Thymus (tissue), 11 donors: ENCODE results near the gene WBP1L. TPM values are rescaled to one million over a fixed set of nuclear protein-coding genes. Genes with fewer than 3 reads are reported as not detected.
A peak's percentile ranks its signal among the peaks of the same experiment; 100 is the strongest.
"Not testable (repeated sequence)": the region's sequence is repeated elsewhere in the genome, so short reads cannot be mapped to it uniquely, and the experiment has no call there.

ENCODE experiments used
- DNase-seq, 9 donors: peaks; one replicate each; pipeline ENCODE4 v3.0.0-alpha.2; 2013; ENCODE audit warnings: low spot score in 9 of 9, low read depth in 6 of 9, missing footprints in 1 of 9
- H3K27ac ChIP-seq, 2 donors: one replicate each; pipeline ENCODE4 v1.5.1; 2013; ENCODE audit warnings: control low read depth in 1 of 2, low read depth in 1 of 2, low read length in 1 of 2, mild to moderate bottlenecking in 1 of 2, moderate library complexity in 1 of 2
- H3K27me3 ChIP-seq, 2 donors: one replicate each; pipeline ENCODE4 v1.5.1; 2013; ENCODE audit warnings: low read length in 1 of 2; ENCODE audit not compliant: control insufficient read depth in 2 of 2, insufficient read depth in 1 of 2
- H3K36me3 ChIP-seq, 2 donors: one replicate each; pipeline ENCODE4 v1.5.1; 2013; ENCODE audit warnings: low read length in 1 of 2, mild to moderate bottlenecking in 1 of 2, moderate library complexity in 1 of 2; ENCODE audit not compliant: control insufficient read depth in 2 of 2, insufficient read depth in 2 of 2
- H3K4me1 ChIP-seq, 2 donors: one replicate each; pipeline ENCODE4 v1.5.1; 2013; ENCODE audit warnings: low read length in 2 of 2; ENCODE audit not compliant: control insufficient read depth in 2 of 2, insufficient read depth in 2 of 2
- H3K4me3 ChIP-seq, 2 donors: one replicate each; pipeline ENCODE4 v1.5.1; 2013; ENCODE audit warnings: low read length in 2 of 2, control low read depth in 1 of 2, mild to moderate bottlenecking in 1 of 2
- H3K9me3 ChIP-seq, 2 donors: one replicate each; pipeline ENCODE4 v1.5.1; 2013; ENCODE audit warnings: low read length in 1 of 2, mild to moderate bottlenecking in 1 of 2; ENCODE audit not compliant: control insufficient read depth in 2 of 2, insufficient read depth in 1 of 2
- whole genome bisulfite sequencing: extraction: QIAGEN DNeasy Blood & Tissue Kit; methylation state at CpG from one replicate; pipeline ENCODE4 v1.1.7; 2013; 5-methylcytosine and 5-hydroxymethylcytosine counted together
- polyA plus RNA-seq: library from polyadenylated mRNA; stranded (reverse); fragments of 200-250 nt; gene quantifications from one replicate; pipeline ENCODE4 v1.2.3, GENCODE V29; 2013
- total RNA-seq: library from RNA; stranded (reverse); fragments of 120-200 nt; gene quantifications from one replicate; pipeline ENCODE4 v1.2.4, GENCODE V29; 2013
- donor health status: healthy.

The WBP1L gene
- total and polyA plus RNA-seq, 2 donors = 30.7 to 75.9 TPM

DNA sequence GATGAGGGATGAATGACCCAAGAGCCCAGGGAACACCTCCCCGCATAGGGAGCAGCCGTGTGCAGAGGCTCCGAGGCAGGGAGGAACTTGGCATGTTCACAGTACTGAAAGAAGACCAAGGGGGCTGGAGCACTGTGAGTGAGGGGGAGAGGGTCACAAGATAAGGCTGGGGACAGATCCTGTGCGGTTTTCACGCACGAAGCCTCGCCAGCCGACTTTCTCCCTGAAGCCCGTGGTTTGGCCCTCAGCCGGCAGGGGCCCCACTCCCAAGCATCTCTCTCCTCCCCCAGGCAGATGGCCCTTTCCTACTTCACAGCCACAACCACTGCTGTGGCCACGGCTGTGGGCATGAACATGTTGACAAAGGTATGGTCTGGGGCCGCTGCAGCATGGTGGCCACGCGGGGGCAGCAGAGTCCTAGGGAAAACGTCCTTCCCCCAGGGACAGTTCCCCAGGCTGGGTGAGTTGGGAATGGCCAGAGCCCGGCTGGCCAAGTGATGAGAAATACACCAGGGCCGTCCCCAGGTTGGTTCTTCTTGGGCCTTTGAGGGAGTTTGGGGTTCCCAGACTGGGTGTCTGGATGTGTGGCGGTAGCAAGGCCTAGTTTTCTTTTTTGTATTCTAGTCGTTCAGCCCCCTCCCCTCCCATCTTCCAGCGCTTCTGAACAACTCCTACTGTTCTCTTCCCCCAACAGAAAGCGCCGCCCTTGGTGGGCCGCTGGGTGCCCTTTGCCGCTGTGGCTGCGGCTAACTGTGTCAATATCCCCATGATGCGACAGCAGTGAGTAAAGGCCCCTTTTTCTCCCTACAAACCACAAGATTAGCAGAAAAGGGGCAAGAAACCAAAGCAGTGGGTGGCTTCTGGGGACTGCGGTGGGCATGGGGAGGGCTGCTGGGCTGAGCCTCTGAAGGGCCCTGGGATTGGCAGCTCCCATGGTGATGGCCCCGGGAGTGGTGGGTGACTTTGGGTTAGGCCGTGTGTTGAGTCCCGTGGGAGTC lies 14.4 kb upstream of the WBP1L start:
- peaks cover 70 to 75% of the 10 kb centered on the region in 2 donors for H3K36me3 ChIP-seq
- H3K27me3 ChIP-seq = no peaks in the 10 kb centered on the region
- no peak overlapping the region for H3K27ac ChIP-seq
- peaks cover 0 to 9% of the 10 kb centered on the region in 2 donors for H3K4me1 ChIP-seq
- WGBS = 69% methylated on average over 30 of the region's 30 CpGs
- no peak overlapping the region for H3K4me3 ChIP-seq
- DNase-seq = peak in 3 of 9 donors; percentile 53 to 65 (median 64)
- H3K9me3 ChIP-seq = no peaks in the 10 kb centered on the region

DNA sequence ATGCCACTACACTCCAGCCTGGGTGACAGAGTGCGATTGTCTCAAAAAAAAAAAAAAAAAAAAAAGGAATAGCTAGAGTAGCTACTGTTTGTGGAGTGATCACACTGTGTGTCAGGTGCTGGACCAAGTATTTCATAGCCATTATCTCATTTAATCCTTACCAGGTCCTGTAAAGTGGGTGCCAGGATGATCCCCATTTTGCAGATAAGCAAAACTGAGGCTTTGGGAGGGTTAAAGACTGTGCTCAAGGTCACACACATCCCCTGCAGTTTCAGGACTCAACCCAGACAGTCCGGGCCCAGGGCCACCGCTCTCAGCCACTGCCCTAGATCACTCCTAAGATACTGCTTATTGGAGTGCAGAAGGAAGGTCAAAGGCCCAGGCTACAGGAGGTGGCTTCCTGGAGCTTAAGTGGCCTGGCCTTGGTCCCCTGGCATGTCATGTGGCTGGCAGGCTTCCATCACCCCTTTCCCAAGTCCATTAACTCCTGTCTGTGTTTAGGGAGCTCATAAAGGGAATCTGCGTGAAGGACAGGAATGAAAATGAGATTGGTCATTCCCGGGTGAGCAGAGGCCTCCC lies 12.4 kb upstream of the WBP1L start:
- Histone ChIP-seq H3K4me1 (peaks cover 0 to 9% of the 10 kb centered on the region in 2 donors), H3K36me3 (peaks cover 74 to 84% of the 10 kb centered on the region in 2 donors), H3K27me3 (no peaks in the 10 kb centered on the region), H3K9me3 (no peaks in the 10 kb centered on the region), H3K27ac (no peak overlapping the region), H3K4me3 (no peak overlapping the region)
- DNase-seq = no peak
- 98% methylated on average over 5 of the region's 5 CpGs for WGBS

DNA sequence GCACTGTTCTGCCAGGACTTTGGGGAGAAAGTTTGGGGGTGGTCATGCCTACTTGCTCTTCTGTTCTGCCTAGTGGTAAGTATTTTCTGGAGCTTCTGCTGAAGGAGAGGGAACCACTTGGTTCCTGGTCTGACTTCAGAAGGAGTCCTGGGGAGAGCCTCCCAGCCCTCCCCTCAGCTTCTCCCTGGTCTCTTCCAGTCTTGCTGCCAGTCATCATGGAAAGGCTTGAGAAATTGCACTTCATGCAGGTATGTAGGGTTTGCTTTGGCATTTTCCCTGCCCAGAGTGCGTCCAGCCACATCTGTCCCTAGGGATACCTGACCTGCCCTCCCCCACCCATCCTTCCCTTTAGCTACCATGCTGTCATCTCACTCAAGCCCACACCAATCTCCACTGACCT lies 11.1 kb upstream of the WBP1L start:
- Histone ChIP-seq H3K36me3 (peaks cover 66 to 76% of the 10 kb centered on the region in 2 donors), H3K9me3 (no peaks in the 10 kb centered on the region), H3K4me1 (peaks cover 0 to 9% of the 10 kb centered on the region in 2 donors), H3K27me3 (no peaks in the 10 kb centered on the region), H3K27ac (no peak overlapping the region), H3K4me3 (no peak overlapping the region)
- 84% methylated on average over 1 of the region's 1 CpG for WGBS
- DNase-seq = no peak

GRCh38 chr10:102735065-102735562 lies 8.6 kb upstream of the WBP1L start:
- peaks cover 56 to 58% of the 10 kb centered on the region in 2 donors for H3K36me3 ChIP-seq
- no peak for DNase-seq
- 98% methylated on average over 9 of the region's 9 CpGs for WGBS

GRCh38 chr10:102738692-102739121 lies 5.0 kb upstream of the WBP1L start:
- H3K9me3 ChIP-seq = no peaks in the 10 kb centered on the region
- no peak overlapping the region for H3K4me3 ChIP-seq
- H3K4me1 ChIP-seq = peaks cover 5 to 8% of the 10 kb centered on the region in 2 donors
- peaks cover 25 to 28% of the 10 kb centered on the region in 2 donors for H3K36me3 ChIP-seq
- DNase-seq = no peak
- H3K27me3 ChIP-seq = no peaks in the 10 kb centered on the region
- H3K27ac ChIP-seq = no peak overlapping the region

More at GRCh38 chr10:102735065-102735562, 8.6 kb upstream of the WBP1L start:
- H3K4me1 ChIP-seq = no peaks in the 10 kb centered on the region
- no peak overlapping the region for H3K27ac ChIP-seq
- no peaks in the 10 kb centered on the region for H3K27me3 ChIP-seq
- no peak overlapping the region for H3K4me3 ChIP-seq
- no peaks in the 10 kb centered on the region for H3K9me3 ChIP-seq

GRCh38 chr10:102740229-102740628 lies 3.5 kb upstream of the WBP1L start:
- H3K4me3 ChIP-seq = no peak overlapping the region
- no peaks in the 10 kb centered on the region for H3K9me3 ChIP-seq
- H3K27me3 ChIP-seq = no peaks in the 10 kb centered on the region
- no peak for DNase-seq
- 84% methylated on average over 2 of the region's 2 CpGs for WGBS
- H3K36me3 ChIP-seq = peaks cover 16 to 17% of the 10 kb centered on the region in 2 donors
- no peak overlapping the region for H3K27ac ChIP-seq
- H3K4me1 ChIP-seq = peaks cover 11 to 18% of the 10 kb centered on the region in 2 donors

GRCh38 chr10:102741726-102742237 lies 2.0 kb upstream of the WBP1L start:
- H3K27me3 ChIP-seq = no peaks in the 10 kb centered on the region
- WGBS = 97% methylated on average over 2 of the region's 2 CpGs
- DNase-seq = no peak
- H3K4me1 ChIP-seq = peaks cover 11 to 27% of the 10 kb centered on the region in 2 donors
- peaks cover 10 to 12% of the 10 kb centered on the region in 2 donors for H3K36me3 ChIP-seq
- H3K9me3 ChIP-seq = no peaks in the 10 kb centered on the region
- no peak overlapping the region for H3K27ac ChIP-seq
- no peak overlapping the region for H3K4me3 ChIP-seq

DNA sequence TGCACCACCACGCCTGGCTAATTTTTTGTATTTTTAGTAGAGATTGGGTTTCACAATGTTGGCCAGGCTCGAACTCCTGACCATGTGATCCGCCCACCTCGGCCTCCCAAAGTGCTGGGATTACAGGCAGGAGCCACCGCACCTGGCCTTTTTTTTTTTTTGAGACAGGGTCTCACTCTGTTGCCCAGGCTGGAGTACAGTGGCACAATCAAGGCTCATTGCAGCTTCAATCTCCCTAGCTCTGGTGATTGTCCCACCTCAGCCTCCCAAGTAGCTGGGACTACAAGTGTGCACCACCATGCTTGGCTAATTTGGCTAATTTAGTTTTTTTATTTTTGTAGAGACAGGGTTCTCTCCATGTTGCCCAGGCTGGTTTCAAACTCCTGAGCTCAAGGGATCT lies 1.4 kb upstream of the WBP1L start:
- not testable (repeated sequence) for H3K36me3 ChIP-seq, H3K27me3 ChIP-seq, DNase-seq, H3K9me3 ChIP-seq, H3K27ac ChIP-seq, H3K4me3 ChIP-seq
- peaks cover 11 to 27% of the 10 kb centered on the region in 2 donors for H3K4me1 ChIP-seq
- WGBS = 98% methylated on average over 5 of the region's 5 CpGs
